Right atrium auricular region (tissue), 2 donors: ENCODE measurements around the gene MLYCD. TPM values are rescaled to one million over a fixed set of nuclear protein-coding genes. Genes with fewer than 3 reads are reported as not detected.

Experiments used
- DNase-seq: peaks from one replicate; pipeline ENCODE4 v3.0.0-alpha.2; 2019; ENCODE audit warnings: low spot score
- H3K27ac ChIP-seq, 2 donors: fragments of 200-600 bp; sonication (generic); 1 replicate in 1 of 2; 2 replicates in 1 of 2; pipeline ENCODE4 v1.5.1; 2016 to 2019
- H3K27me3 ChIP-seq, 2 donors: fragments of 200-600 bp; sonication (generic); one replicate each; pipeline versions ENCODE4 v1.5.1 to v1.6.0; 2017 to 2019
- H3K36me3 ChIP-seq: fragments of 200-600 bp; sonication (generic); one replicate; pipeline ENCODE4 v1.5.1; 2016
- H3K4me1 ChIP-seq, 2 donors: fragments of 200-600 bp; sonication (generic); one replicate each; pipeline versions ENCODE4 v1.5.1 to v1.6.0; 2017 to 2019
- H3K4me3 ChIP-seq, 2 donors: fragments of 200-600 bp; sonication (generic); 1 replicate in 1 of 2; 2 replicates in 1 of 2; pipeline ENCODE4 v1.5.1; 2017 to 2019; ENCODE audit warnings: mild to moderate bottlenecking in 1 of 2, moderate library complexity in 1 of 2
- H3K9me3 ChIP-seq, 2 donors: fragments of 200-600 bp; sonication (generic); one replicate each; pipeline ENCODE4 v1.5.1; 2019
- total RNA-seq, 2 donors: library from RNA; depleted of rRNA; stranded (reverse); fragments of >200 nt; gene quantifications; one replicate each; pipeline ENCODE4 v1.1.0, GENCODE V29; 2016
- TF ChIP-seq, protein P1 (sequence below), 2 donors: fragments of 200-600 bp; sonication (generic); IDR thresholded peaks; one replicate each; pipeline ENCODE4 v1.5.1; 2019; ENCODE audit warnings: antibody characterized with exemption in 2 of 2

The MLYCD gene
- total RNA-seq, 2 donors from 2014 or later, result 22.0 to 37.0 TPM

DNA sequence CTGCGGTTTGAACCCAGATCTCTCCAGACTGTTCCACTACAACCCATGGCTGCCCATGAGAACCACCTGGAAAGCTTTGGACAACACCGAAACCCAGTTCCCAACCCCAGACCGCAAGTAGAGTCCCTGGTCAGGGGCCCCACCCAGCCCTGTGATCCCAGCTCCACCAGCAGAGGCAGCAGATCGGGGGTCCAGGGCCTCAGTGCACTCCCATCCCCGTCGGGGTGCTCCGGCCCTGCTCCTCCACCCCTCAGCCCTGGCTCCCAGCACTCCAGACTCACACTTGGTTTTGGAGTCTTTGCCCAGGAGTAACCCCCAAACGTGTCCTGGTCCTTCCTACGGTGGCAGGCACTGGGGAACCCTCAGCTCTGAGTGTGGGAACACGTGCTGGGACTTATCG is 33.4 kb downstream of the MLYCD start:
- Histone ChIP-seq H3K4me3 (no peak overlapping the region), H3K27me3 (no peaks in the 10 kb centered on the region), H3K9me3 (no peaks in the 10 kb centered on the region), H3K27ac (no peak overlapping the region), H3K4me1 (peaks cover 0 to 7% of the 10 kb centered on the region in 2 donors), H3K36me3 (no peaks in the 10 kb centered on the region)
- TF ChIP-seq, protein P1, sequence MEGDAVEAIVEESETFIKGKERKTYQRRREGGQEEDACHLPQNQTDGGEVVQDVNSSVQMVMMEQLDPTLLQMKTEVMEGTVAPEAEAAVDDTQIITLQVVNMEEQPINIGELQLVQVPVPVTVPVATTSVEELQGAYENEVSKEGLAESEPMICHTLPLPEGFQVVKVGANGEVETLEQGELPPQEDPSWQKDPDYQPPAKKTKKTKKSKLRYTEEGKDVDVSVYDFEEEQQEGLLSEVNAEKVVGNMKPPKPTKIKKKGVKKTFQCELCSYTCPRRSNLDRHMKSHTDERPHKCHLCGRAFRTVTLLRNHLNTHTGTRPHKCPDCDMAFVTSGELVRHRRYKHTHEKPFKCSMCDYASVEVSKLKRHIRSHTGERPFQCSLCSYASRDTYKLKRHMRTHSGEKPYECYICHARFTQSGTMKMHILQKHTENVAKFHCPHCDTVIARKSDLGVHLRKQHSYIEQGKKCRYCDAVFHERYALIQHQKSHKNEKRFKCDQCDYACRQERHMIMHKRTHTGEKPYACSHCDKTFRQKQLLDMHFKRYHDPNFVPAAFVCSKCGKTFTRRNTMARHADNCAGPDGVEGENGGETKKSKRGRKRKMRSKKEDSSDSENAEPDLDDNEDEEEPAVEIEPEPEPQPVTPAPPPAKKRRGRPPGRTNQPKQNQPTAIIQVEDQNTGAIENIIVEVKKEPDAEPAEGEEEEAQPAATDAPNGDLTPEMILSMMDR (IDR thresholded peaks at IDR 0.05), result no peak
- DNase-seq, result no peak

DNA sequence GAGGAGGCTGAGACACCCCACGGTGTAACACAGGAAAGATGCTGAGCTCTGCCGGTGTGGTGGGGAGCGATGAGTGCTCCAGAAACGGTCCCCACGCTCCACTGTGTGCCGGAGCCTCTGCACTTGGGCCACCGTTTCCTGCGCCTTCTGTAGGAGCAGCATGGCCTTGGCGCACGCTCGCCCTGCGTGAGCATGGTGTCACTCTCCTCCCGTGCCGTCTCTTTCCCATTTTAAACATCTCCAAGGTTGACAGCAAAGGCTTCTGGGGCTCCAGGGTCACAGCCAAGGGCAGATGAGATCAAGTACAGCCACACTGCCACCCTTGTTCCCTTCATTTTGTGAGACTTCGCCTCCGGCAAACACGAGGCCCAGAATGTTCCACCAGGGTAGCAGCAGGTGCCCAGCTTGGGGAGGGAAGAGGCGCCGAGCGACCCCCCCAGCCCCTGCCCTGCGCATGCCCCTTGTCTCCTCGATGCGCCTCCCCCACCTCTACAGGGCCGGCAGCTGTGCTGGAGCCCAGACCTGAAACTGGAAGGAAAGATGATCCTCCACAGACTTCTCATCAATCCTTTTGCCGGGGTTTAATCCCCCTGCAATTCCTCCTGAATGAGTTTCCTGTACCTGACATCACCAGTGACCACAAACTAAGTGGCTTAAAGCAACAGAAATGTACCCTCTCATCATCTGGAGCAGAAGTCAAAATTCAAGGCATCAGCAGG is 34.2 kb downstream of the MLYCD start:
- H3K27me3 ChIP-seq, result no peaks in the 10 kb centered on the region
- TF ChIP-seq, protein P1 (IDR thresholded peaks at IDR 0.05), result no peak
- DNase-seq, result no peak
- H3K36me3 ChIP-seq, result no peaks in the 10 kb centered on the region
- no peak overlapping the region for H3K27ac ChIP-seq
- H3K4me1 ChIP-seq, result peaks cover 0 to 7% of the 10 kb centered on the region in 2 donors
- H3K9me3 ChIP-seq, result no peaks in the 10 kb centered on the region
- no peak overlapping the region for H3K4me3 ChIP-seq

DNA sequence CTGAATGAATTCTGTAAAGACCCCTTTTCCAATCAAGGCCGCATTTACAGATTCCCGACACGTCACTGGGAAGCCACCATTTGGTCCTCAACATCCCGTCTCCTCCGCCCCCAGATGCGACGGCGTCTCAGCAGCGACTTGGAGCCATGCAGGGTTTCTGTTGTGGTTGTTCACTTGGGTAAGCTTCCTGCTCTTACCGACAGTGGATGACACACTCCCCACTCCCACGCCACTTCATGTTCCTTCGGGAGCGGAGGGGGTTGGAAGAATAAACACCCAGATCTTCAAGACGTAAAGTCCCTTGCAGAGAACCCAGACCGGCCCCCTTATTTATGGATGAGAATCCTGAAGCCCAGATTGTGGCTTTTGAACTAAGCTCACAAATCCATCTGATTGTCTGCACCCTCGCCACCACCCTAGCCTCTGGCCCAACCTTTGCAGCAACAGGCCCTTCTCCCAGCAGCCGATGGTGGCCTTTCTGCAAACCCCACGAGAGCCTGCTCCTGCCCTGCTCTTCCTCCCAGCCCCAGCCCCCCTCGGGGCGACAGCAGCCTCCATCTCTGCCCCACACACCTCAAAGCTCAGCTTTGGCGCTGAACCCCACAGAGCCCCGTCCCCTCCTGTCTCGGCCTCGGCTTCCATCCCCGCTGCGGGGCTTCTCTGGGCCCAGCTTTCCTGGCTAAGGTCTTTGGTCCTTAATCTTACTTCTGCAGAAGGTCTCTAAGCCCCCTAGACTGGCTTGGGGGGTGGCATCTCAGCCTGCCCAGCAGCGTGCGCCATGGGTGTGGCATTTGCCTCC is 35.2 kb downstream of the MLYCD start:
- Histone ChIP-seq H3K36me3 (no peaks in the 10 kb centered on the region), H3K27me3 (no peaks in the 10 kb centered on the region), H3K9me3 (no peaks in the 10 kb centered on the region), H3K4me3 (no peak overlapping the region), H3K27ac (no peak overlapping the region), H3K4me1 (peaks cover 0 to 7% of the 10 kb centered on the region in 2 donors)
- TF ChIP-seq, protein P1 (IDR thresholded peaks at IDR 0.05), result no peak
- DNase-seq, result no peak

DNA sequence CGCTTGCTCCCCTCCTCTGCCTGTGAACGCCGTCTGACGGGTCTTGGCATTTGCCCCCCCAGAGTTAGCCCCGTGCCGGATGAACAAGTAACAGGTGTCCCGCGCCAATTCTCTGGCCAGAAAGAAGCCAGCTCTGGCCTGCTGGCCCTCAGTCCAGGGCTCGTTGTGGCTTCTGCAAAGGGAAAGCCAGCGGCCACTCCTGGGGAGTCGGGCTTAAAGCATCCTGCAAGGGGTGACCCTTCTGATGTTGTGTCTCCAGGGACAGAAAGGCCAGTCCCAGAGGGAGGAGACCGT is 35.7 kb downstream of the MLYCD start:
- H3K4me3 ChIP-seq, result no peak overlapping the region
- no peak overlapping the region for H3K27ac ChIP-seq
- H3K4me1 ChIP-seq, result peaks cover 0 to 7% of the 10 kb centered on the region in 2 donors
- no peaks in the 10 kb centered on the region for H3K27me3 ChIP-seq
- TF ChIP-seq, protein P1 (IDR thresholded peaks at IDR 0.05), result no peak
- no peaks in the 10 kb centered on the region for H3K36me3 ChIP-seq
- no peaks in the 10 kb centered on the region for H3K9me3 ChIP-seq
- no peak for DNase-seq

DNA sequence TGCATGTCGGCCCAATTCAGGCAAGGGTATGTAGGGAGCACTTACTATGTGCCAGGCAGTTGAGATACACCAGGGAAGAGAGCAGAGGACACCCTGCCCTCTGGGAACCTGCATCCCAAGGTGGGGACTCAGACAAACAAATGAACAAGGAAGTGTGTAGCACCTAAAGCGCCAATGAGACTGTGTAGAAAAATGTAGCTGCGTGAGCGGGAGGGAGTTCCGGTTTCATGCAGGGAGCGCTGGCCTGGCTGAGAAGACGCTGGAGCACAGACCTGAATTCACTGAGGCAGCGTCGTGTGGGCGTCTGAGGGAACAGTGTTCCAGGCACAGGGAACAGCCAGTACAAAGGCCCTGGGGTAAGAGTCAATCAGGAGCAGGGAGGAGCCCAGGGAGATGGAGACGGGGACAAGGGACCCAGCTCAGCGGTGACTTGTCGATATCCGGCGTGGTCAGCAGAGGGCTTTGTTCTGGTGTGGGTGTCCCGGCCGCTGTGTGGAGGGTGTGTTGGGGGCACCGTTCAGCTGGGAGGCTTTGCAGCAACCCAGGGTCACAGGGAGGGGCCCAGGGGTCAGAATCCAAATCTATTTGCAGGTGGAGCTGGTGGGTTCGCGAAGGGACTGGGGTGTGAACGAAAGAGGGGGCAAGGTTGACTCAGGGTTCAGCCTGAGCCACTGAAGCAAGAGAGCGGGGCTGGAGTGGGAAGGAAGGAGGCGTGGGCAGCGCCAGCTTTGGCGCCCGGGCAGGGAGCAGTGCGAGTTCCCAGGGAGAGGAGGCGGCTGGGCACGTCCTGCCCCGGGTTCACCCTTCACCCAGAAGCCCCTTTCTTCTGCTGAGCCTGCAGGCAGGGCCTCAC is 36.3 kb downstream of the MLYCD start:
- Histone ChIP-seq H3K27ac (no peak overlapping the region), H3K4me3 (no peak overlapping the region), H3K27me3 (no peaks in the 10 kb centered on the region), H3K36me3 (no peaks in the 10 kb centered on the region), H3K9me3 (no peaks in the 10 kb centered on the region), H3K4me1 (peaks cover 0 to 2% of the 10 kb centered on the region in 2 donors)
- TF ChIP-seq, protein P1 (IDR thresholded peaks at IDR 0.05), result no peak
- no peak for DNase-seq
